Stimulated activated CD8-positive, alpha-beta memory T cell treated with anti-CD3 and anti-CD28 coated beads, Interleukin-7, amount 100 ng/mL, for 24 hours (primary cell): ENCODE results near the gene CELF1.
"Not testable (repeated sequence)": the region's sequence is repeated elsewhere in the genome, so short reads cannot be mapped to it uniquely, and the experiment has no call there.

Source experiments
- DNase-seq: peaks from one replicate; pipeline ENCODE4 v3.0.0-alpha.2; 2020; ENCODE audit warnings: low read depth

The CELF1 gene

DNA sequence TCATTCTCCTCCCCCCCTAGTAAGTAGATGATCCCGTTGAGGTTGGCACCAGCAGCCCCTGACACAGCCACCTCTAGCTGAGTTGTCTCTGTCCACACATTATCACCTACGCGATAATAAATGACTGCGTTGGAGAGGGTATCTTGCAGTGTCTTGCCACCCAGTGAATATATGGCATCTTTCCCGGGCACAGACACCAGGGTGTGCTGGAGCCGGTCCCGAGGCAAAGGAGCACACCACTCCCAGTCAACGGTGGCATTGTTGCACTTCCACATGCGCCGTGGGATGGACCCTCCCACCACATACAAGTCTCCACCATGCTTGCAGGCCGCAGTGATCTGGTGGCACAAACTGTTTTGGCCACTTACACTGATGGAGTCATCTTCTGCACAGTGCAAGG is 20.4 kb upstream of the CELF1 start:
- DNase-seq = no peak

DNA sequence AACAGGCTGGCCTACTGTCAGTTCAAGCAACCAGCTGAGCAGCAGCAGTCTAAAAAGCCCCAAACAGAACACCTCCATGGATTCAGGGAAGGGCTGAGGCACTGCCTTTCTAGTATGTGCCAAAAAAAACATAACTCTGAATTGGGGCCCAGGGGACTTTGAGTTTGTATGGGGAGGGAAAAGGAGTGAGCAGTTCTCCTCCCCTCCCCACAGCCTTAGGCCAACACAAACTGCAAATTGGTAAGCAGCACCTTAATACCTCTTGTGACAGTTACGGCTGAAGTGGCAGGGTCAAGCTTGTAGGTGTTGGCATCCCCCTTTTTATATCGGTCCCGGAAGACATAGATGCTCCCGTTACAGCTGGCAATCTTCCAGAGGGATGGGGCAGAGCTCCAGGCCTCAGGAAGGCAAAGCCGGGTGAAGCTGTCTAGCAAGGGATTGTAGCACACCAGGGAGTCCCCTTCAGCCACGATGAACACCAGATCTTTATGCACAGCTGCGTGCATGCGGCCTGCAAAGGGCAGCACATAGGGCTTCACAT is 19.9 kb upstream of the CELF1 start:
- DNase-seq = no peak

DNA sequence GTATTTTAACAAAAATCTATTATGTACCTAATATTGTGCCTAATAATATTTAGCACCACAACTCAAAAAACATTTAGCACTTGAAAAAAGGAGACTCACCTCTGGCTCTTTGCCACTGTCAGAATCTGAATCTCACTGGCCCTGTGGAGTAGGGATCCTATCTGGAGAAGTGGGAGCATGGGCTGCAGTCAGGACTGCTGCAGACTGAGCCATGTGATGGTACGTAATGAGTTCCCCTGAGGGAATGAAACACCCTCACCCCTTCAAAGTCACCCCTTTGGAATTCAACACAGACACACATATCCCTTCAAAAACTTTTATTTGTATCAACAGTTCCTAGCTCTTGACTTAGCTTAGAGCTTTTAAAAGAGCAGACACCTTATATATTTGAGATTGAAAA is 19.0 kb upstream of the CELF1 start:
- DNase-seq = no peak

DNA sequence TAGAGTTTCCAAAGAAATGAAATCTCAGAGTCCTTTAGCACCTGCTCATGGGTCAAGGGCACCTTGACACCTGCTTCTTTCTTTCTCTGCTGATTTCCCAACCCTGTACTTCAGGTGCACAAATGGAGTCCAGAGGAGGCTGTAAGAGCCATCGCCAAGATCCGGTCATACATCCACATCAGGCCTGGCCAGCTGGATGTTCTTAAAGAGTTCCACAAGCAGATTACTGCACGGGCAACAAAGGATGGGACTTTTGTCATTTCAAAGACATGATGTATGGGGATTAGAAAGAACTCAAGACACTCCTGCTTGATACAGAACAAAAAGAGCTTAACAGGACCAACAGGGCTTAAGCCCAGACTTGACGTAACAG is 18.4 kb upstream of the CELF1 start:
- no peak for DNase-seq

DNA sequence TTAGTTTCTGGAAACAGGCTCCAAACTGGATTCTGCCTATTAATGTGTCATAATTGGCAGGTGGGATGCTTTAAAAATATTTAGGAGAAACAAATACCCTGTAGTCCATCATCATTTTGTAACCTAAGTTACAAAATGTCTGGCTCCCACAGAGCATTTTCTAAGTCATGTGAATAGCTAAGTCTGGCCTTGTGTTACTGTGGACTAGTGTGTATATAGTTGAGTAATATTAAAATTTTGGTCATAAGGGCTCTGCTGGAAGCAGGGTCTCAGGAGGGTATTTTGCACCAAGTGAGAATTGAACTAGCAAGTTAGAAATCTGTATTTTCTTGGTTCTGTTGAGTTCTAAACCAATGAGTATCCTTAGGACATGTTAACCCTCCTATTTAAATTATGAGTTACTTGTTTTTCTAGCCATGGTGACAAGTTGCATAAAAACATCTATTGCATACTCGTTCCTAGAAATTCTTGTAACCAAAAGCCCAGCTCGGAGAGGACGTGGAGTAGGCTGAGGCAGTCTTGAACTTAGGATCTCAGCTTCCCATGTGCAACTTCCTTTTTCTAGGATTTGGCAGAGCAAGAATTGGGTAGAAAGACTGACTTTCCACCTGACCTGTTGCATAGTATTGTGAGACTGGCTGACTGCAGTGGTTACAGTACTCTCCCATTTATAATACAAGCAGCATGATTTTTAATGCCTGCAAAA is 17.9 kb upstream of the CELF1 start:
- no peak for DNase-seq

DNA sequence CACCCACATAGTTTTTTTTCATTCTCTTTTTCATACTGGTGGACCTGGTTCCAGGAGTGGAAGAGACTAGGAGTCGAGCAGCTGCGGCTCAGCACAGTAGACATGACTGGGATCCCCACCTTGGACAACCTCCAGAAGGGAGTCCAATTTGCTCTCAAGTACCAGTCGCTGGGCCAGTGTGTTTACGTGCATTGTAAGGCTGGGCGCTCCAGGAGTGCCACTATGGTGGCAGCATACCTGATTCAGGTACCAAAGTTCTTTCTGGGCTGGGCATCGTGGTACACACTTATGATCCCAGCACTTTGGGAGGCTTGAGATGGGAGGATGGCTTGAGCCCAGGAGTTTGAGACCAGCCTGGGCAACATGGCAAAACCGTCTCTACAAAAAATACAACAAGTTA is 16.7 kb upstream of the CELF1 start:
- DNase-seq = no peak

DNA sequence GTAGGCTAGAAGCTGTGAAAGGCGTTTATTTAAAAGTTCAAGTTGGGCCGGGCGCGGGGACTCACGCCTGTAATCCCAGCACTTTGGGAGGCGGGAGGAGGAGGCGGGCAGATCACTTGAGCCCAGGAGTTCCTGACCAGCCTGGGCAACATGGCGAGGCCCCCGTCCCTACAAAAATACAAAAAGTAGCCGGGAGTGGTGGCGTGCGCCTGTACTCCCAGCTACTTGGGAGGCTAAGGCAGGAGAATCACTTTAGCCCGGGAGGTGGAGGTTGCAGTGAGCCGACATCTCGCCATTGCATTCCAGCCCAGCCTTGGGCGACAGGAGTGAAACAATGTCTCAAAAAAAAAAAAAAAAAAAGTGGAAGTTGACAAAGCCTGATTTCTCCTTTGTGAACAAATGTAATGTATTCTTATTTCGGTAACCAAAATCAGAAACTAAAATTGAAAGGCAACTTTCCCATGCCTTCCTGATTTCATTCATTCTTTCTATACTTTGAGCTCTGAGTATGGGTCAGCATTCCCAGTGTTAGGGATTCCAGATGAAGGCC is 13.3 kb upstream of the CELF1 start:
- DNase-seq = no peak

DNA sequence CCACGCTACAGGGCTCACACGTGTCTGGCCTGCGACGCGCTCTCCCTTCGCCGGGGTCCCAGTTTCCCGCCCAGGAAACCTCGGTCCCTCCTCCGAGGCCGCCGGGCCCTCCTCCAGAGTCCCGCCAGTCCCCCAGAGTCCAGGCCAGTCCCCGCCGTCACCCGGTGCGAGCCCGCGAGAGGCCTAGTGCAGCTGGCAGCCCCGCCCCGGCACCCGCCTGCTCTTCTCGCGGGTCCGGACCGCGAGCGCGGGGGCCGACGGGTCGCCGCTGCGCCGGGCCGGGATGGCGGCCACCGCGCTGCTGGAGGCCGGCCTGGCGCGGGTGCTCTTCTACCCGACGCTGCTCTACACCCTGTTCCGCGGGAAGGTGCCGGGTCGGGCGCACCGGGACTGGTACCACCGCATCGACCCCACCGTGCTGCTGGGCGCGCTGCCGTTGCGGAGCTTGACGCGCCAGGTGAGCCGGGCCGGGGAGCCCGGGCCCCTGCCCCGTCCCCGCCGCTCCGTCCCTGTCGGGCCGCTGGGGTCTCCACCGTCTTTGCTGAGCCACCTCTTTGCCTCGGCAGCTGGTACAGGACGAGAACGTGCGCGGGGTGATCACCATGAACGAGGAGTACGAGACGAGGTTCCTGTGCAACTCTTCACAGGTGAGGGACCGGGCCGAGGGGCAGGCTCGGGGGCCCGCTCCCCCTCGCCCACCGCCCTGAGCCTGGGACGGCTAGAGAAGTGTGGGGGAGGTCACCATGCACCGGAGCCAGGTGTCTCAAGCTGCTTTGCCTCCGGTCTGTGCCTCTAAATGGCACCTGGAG is 12.6 kb upstream of the CELF1 start, which contains the start of gene PTPMT1:
Gene PTPMT1, plus strand, starts transcription at position 260 of the 809 bp plus-strand sequence. Its CDS starts 24 bp downstream, at position 284.
- peak; percentile 40 for DNase-seq

DNA sequence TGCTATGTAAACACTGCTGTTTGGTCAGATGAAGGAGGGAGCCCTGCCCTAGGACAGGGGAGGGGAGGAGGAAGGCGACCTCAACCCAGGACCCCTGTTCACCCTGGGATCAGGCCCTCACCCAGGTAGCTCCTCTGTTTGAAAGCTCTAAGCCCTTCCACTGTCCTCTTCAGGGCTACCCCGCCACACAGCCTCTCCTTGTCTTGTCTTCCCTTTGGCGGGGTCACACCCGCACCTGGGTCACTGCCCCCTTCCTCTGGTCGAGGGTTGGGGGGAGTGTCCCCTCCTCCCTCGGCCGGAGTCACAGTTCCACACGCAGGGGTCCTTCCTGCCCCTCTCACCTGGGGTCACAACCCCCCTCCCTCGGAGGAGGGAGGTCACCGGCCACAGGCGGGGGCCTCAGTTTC is 12.0 kb upstream of the CELF1 start:
- DNase-seq = no peak

DNA sequence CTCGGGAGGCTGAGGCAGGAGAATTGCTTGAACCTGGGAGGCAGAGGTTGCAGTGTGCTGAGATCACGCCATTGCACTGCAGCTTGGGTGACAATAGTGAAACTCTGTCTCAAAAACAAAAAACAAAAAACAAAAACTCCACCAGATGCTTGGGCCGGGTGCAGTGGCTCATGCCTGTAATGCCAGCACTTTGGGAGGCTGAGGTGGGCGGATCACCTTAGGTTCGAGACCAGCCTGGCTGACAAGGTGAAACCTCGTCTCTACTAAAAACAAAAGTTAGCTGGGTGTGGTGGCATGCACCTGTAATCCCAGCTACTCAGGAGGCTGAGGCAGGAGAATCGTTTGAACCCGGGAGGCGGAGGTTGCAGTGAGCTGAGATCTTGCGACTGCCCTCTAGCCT is 11.4 kb upstream of the CELF1 start:
- not testable (repeated sequence) for DNase-seq

DNA sequence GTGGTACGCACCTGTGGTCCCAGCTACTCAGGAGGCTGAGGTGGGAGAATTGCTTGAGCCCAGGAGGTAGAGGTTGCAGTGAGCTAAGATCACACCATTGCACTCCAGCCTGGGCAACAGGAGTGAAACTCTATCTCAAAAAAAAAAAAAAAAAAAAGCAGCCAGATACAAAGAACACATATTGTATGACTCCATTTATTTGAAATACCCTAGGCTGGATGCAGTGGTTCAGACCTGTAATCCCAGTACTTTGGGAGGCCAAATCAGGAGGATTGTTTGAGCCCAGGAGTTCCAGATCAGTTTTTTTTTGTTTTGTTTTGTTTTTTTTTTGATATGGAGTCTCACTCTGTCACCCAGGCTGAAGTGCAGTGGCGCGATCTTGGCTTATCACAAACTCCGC is 9.5 kb upstream of the CELF1 start:
- not testable (repeated sequence) for DNase-seq

DNA sequence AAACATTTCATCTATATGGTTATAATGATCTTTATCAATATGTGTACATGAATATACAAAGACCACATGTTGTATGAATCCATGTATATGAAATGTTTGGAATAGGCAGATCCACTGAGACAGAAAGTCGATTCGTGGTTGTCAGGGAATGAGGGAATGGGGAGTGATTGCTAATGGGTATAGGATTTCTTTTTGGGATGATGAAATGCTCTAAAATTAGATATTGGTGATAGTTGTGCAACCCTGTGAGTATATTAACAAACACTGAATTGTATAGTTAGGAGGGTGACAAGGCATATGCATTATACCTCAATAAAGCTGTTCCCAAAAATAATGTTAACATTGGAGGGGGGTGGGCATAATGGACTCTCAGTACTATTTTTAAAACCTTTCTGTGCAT is 7.5 kb upstream of the CELF1 start:
- DNase-seq = no peak

DNA sequence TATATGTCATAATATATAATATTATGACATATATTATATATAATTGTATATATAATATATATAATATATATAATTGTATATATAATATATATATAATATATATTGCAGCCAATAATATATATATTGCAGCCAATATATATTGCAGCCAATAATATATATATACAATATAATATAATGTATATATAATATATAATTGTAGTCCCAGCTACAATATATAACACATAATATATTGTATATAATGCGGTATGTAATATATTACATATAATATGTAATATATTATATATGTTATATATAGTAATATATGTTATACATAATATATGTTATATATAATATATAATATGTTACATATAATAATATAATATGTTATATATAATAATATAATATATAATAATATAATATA is 5.8 kb upstream of the CELF1 start:
- no peak for DNase-seq

DNA sequence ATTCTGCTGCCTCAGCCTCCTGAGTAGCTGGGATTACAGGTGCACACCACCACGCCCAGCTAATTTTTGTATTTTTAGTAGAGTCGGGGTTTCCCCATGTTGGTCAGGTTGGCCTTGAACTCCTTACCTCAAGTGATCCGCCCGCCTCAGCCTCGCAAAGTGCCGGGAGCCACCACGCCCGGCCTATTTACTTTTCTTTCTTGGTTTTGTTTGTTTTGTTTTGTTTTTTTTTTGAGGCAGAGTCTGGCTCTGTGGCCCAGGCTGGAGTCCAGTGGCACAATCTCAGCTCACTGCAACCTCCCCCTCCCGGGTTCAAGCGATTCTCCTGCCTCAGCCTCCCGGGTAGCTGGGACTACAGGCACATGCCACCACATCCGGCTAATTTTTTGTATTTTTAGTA is 4.1 kb upstream of the CELF1 start:
- DNase-seq = not testable (repeated sequence)

DNA sequence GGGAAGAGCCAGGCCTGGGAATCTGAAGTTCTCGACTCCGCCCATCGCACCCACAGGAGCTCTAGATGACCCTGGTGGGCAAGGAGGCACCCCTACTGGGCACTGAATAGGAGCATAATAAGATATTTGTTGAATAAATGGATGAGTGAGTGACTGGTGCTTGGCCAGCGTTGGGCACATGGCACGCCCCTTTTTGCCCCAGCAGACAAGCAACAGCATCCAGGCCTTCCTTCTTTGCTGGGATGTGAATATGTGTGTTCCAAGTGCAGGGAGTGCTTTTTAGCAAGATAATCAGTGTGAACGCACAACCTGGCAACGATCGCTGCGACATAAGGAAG is 443 bp upstream of the CELF1 start:
- DNase-seq = no peak

DNA sequence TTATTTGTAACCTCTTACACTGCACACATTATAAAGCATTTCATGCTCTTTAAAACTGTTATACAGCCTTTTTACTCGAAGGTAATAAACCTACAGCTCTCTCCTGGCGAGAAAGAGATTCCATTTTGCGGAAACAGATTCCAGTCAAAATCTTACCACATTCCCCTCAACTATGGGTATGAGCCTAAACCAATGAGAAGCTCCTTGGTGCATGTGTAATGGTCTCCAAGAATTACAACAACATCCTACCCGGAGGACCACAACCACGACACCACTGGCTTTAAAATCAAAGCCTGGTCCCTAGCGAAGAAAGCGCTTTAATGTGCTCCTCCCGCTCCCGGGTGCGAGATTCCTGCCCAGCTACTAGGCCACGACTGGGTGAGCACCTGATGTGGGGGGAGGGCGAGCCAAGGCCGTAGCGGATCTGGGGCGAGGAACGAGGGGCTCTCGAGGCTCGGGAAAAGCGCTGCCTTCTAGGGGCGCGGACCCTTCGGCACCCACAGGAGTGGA is 821 bp downstream of the CELF1 start:
- DNase-seq = no peak

DNA sequence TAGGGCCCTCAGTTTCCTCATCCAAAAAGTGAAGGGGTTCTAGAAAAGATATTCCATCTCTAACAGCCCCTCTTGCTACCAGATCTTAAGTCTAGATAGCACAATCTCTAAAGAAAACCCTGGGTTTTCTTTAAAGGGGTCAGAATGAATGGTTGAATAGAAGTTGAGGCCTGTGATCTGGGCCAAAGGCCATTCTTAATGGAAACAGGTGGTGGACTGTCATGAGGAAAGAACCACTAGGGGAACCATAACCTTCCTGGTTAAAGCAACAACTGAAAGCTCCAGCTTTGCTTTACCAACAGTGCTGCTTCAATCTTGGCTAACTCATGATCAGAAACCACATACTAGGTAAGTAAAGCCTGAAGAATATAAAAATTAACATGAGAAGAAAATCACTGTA is 1.8 kb downstream of the CELF1 start:
- no peak for DNase-seq

DNA sequence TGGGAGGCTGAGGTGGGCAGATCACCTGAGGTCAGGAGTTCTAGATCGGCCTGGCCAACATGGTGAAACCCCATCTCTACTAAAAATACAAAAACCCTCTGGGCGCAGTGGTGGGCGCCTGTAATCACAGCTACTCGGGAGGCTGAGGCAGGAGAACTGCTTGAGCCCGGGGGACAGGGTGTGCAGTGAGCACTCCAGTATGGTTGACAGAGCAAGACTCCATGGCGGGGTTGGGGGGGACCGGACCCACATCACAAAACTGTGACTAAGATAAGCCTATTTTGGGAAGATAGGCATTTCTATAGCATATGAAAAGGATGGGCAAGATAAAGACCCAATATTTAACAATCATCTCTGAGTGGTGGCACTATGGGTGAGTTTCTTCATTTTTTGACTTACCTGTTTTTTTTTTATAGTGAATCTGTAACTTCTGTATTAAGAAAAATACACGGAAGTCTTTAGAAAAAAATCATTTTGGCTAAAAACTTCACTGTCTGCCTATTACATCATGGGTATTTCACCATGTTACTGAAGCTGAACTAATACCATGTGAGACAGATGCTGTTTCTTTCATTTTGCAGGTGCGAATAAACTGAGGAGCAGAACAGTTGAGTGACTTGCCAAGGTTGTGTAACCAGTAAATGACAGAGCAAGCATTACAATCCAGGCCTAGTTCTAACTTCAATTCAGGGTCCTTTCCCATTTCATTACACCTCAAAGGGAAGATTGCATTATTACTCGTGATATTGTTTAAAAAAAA is 2.5 kb downstream of the CELF1 start:
- no peak for DNase-seq

DNA sequence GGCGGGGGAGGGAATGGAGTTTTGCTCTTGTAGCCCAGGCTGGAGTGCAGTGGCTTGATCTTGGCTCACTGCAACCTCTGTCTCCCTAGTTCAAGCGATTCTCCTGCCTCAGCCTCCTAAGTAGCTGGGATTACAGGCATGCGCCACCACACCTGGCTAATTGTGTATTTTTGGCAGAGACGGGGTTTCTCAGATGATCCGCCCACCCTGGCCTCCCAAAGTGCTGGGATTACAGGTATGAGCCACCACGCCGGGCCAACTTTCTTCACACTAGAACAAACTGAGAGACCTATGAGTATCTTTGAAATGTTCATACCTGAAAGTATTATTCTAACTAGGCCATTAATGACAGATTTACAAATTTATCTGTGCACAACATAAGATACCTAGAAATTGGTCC is 6.7 kb downstream of the CELF1 start:
- not testable (repeated sequence) for DNase-seq

DNA sequence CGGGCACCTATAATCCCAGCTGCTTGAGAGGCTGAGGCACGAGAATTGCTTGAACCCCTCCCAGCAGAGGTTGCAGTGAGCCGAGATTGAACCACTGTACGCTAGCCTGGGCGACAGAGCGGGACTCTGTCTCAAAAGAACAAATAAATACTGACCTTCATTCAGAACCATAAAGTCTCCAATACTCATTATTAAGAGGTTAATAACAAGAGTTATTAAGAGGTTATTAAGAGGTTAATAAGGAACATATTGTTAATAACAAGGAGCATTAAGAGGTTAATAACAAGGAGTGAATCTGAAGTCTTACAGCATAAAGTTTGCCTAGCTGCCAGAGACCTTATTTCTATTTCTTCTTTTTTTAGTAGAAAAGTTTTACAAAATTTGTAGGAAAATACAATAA is 7.6 kb downstream of the CELF1 start:
- no peak for DNase-seq

DNA sequence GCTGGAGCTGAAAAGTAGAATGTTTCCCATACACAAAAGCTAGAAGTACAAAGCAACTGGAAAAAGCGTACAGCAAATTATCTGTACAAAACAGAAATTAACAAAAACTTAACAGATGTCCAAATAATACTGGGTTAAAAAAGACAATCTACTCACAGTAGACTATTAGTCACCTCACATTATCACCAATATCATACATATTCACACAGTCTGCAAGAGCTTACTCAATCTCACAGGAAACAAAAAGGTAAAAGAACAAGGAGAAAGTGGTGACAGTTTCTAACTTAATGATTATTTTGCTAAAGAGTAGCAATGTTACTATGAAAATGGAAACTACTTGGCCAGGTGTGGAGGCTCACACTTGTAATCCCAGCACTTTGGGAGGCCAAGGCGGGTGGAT is 11.9 kb downstream of the CELF1 start:
- no peak for DNase-seq

DNA sequence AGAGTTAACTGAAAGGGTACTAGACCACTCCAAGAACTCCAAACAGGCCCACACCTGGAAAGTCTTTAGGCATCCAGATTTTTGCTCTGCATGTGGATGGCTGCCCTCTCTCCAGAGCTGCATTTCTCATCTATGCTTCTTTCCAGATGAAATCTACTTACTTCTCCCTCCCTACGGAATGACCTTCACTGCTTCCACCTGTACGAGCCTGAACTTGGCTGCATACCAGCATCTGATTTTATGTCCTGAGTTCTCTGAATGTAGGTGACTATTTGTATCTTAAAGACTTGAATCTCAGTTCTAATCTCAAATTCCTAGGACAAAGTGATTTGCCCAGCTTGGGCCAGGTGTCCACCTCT is 13.3 kb downstream of the CELF1 start:
- DNase-seq = no peak
